ENCODE data around the gene GPR132.

DNA sequence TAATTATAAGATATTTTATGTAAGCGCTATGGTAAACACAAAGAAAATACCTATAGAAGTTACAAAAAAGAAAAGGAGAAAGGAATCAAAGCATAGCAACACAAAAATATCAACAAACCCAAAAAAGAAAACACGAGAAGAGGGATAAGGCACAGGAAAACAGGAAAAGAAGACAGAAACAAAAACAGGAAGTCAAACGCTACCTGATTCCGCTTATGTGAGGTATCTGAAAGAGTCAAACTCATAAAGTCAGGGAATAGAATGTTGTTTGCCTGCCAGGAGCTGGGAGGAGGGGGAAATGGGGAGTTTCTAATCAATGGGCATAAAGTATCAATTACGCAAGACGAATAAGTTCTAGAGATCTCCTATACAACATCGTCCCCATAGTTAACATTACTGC, 39.9 kb upstream of the GPR132 start:
- TF ChIP-seq, protein P1, sequence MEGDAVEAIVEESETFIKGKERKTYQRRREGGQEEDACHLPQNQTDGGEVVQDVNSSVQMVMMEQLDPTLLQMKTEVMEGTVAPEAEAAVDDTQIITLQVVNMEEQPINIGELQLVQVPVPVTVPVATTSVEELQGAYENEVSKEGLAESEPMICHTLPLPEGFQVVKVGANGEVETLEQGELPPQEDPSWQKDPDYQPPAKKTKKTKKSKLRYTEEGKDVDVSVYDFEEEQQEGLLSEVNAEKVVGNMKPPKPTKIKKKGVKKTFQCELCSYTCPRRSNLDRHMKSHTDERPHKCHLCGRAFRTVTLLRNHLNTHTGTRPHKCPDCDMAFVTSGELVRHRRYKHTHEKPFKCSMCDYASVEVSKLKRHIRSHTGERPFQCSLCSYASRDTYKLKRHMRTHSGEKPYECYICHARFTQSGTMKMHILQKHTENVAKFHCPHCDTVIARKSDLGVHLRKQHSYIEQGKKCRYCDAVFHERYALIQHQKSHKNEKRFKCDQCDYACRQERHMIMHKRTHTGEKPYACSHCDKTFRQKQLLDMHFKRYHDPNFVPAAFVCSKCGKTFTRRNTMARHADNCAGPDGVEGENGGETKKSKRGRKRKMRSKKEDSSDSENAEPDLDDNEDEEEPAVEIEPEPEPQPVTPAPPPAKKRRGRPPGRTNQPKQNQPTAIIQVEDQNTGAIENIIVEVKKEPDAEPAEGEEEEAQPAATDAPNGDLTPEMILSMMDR (IDR thresholded peaks at IDR 0.05): no peak
- TF ChIP-seq POLR2A (IDR thresholded peaks at IDR 0.05): no peak
- TF ChIP-seq EP300 (IDR thresholded peaks at IDR 0.05): no peak
